HG03060 (cell line): ENCODE results near the gene MAP2K4.
A peak's percentile ranks its signal among the peaks of the same experiment; 100 is the strongest.
"Not testable (repeated sequence)": the region's sequence is repeated elsewhere in the genome, so short reads cannot be mapped to it uniquely, and the experiment has no call there.

Experiments used
- ATAC-seq: cut with Tn5 transposase; IDR thresholded peaks from one replicate; pipeline ENCODE4 v1.9.1; 2021; ENCODE audit warnings: low read depth, moderate number of reproducible peaks; ENCODE audit not compliant: unreplicated experiment

The MAP2K4 gene

DNA sequence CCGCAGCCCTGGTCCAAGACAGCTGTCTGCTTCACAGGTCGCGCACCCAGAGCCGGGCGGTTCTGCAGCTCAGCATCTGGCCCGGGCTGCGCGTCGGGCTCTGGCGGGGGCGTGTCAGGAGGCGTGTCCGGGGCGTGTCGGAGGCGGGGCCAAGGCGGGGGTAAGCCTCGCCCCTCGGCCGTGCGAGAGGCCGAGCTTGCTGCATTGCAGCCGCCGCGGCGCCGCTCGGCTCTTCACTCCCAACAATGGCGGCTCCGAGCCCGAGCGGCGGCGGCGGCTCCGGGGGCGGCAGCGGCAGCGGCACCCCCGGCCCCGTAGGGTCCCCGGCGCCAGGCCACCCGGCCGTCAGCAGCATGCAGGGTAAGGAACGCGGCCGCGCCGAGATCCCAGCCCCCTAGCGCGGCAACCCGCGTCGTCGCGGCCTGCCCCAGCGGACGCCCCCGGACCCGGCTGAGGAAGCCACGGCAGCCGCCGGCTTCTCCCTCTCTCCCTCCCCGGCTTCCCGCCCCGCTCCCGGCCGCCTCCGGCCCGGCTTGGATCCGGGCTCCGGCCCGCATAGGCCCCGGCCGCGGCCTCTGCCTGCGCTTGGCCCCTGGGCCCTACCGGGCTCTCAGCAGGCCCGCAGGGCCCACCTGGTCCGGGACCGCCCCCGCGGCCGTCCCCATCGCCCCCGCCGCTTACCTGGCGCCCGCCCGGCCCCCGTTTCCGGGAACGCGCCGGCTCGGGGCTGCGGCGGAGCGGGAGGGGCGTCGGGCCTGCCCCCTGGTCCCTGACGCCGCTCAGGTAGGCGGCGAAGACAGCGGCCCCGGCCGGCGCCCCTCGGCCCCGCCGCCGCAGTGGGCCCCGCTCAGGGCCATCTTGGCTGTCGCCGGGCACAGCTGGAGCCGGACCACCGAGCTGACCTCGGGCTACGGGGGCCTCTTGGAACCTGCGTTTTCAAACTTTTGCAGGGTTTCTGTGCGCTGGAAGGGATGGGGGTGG is at the start of gene MAP2K4:
Gene MAP2K4 (plus strand): TSS at position 236 of the 981 bp plus-strand sequence. CDS start 10 bp downstream, at position 246.
- peak; percentile 67 for ATAC-seq

DNA sequence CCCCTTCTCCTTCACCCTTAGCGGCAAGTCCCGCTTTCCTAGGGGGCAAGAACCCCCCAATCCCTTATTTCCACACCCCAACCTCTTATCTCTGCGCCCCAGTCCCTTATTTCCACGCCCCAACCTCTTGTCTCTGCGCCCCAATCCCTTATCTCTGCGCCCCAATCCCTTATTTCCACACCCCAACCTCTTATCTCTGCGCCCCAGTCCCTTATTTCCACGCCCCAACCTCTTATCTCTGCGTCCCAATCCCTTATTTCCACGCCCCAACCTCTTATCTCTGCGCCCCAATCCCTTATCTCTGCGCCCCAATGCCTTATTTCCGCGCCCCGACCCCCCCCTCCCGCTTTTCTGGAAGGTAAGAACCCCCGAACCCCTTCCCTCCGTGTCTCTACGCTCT is 47.9 kb upstream of the MAP2K4 start:
- not testable (repeated sequence) for ATAC-seq

DNA sequence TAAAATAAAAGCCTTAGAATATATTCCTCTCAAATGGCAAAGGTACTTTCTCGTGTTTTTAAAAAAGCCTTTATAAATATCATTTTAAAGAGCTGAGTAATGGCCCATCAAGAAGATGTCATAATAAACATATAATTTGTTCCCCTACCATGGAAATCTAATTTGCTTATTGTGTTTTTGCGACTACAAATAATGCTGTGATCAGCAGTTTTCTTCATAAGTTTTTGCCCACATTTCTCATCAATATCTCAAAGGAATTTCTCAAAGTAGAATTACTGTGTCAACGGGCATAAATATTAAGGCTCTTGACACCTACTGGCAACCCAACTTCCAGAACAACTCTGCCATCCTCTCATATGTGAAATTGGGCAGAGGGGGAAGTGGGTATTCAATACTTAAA is 40.9 kb upstream of the MAP2K4 start:
- no peak for ATAC-seq

DNA sequence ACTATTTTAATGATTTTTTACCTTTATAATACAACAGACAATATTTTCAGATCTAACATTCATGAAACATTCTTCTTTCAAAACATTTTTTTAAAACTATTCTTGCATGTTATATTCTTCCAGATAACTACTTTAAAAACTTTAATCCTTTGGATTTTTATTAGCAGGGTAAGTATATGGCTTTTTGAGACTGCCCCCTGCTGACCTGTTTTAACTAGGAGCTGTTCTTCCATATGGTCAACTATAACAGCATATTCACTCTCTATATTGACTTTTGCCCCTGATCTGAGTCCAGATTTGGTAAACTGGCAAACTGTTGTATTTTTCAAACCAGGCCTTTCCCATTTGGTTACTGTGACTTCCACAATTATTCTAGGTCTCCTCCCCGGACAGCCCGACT is 39.9 kb upstream of the MAP2K4 start:
- ATAC-seq = no peak

DNA sequence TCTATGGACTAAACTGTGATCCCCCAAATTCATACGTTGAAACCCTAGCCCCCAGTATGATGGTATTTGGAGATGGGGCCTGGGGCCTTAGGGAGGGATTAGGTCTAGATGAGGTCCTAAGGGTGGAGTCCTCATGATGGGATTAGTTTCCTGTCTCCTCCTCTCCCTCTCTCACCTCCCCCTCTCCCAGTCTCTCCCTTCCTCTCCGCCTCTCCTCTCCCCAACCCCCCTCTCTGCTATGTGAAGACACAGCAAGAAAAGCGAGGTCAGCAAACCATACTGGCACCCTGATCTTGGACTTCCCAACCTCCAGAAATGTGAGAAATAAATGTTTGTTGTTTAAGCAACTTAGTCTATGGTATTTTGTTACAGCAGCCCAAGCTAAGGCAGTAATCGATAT is 38.8 kb upstream of the MAP2K4 start:
- ATAC-seq = no peak

DNA sequence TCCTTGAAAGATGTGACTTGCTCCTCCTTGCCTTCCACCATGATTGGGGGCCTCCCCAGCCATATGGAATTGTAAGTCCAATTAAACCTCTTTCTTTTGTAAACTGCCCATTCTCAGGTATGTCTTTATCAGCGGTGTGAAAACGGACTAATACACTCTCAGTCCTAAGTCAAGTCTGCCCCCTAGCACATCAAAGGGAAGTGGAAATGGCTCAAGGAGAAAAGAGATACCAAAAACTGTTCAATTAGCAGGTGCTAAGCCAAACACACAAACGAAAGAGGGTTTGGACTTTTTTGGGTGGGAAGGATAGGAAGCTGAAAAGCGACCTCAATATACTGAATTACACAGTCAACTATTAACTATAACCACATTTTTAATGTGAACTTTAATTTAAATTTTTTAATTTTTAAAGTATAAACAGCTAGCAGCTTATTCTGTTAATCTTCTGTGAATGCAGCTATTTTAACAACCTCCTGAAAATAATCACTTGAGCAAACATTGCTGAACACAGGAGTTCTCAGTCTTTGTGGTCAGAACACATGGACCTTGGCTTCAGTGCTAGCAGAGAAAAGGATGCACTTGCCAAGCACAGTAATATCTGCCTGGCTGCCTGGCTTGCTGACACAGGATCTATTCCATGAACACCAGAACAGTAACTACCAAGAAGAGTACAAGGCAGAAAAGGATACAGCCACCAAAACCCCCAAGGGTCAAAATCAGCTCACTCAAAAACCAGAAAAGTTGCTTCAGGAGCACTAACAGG is 34.3 kb upstream of the MAP2K4 start:
- ATAC-seq = no peak

DNA sequence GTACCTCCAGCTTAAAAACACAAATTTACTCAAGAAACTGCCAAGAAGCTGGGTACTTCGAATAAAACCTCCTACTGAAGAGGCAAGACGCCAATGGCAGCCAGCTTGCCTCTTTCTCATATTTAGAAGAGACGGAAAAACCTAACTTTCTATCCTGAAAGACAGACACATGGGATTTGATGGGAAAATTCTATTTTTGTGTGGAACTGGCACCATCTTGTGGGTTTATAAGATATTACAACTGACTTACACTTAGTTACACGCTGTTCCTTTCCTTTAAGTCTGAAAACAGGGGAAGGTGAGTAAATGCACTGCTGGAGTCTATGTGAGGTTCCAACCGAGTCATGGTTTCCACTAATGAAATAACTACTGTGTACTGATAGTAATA is 33.7 kb upstream of the MAP2K4 start:
- no peak for ATAC-seq

DNA sequence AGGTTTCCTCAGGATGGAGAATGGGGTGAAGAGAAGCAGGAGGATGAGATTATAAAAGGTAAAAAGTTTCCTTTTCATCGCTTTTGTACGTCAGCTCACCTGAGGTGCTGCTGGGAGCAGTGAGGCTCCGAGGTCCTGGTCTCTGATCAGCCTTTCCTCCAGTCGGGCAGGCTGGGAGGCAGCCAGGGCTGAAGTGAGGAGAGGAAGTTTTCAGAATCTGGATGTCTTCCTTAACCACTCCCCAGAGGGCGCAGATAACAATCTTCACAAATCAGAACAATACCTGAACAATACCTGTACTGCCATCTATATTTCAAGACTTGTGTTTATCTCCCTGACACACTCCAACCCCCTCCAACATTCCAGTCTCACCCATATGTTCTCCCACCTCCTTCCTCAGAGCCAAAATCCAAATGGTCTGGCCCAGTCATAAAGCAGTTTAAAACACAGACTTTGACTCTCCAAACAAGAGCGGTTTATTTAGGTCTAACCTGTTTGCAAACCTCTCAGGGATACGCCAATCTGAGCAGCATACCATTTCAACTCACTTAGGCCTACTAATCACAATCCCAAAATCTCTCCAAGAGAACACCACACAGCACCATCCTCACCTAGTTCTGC is 30.2 kb upstream of the MAP2K4 start:
- no peak for ATAC-seq

DNA sequence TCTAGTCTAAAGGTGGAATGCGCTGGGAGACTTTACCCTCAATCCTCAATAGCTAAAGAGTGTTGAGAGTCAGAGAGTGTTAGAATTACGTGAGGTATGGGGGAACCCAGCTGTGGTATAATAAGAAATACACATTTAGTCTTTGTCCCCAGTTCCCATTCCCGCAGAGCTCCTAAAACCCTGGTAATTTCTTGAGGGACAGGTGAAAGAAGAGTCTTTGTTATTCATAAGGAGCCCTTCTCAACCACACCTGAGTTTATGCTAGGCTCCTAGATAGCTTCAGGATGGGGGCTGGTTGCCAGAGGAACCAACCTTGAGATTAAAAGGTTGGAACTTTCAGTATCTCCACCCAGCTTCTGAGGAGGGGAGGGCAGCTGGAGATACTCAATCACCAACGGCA is 29.2 kb upstream of the MAP2K4 start:
- ATAC-seq = no peak

DNA sequence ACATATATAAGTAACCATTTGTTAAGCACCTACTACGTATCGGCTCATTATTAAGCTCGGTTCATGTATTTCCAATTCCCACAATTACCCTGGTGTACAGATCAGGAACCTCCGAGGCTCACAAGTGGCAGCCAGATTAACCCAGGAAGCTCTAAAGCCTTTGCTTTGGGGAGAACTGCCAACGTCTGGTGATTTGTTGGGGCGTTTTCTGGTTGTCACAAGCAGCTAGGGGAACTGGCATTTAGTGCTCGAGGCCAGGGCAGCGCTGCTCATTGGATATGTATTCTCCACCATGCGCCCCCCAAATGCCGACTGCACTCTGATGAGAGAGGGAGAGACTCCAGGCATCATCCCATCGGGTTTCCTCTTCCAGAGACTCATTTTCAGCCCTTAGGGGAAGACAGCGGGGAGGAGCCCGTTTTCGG is 23.9 kb upstream of the MAP2K4 start:
- peak; percentile 33 for ATAC-seq

DNA sequence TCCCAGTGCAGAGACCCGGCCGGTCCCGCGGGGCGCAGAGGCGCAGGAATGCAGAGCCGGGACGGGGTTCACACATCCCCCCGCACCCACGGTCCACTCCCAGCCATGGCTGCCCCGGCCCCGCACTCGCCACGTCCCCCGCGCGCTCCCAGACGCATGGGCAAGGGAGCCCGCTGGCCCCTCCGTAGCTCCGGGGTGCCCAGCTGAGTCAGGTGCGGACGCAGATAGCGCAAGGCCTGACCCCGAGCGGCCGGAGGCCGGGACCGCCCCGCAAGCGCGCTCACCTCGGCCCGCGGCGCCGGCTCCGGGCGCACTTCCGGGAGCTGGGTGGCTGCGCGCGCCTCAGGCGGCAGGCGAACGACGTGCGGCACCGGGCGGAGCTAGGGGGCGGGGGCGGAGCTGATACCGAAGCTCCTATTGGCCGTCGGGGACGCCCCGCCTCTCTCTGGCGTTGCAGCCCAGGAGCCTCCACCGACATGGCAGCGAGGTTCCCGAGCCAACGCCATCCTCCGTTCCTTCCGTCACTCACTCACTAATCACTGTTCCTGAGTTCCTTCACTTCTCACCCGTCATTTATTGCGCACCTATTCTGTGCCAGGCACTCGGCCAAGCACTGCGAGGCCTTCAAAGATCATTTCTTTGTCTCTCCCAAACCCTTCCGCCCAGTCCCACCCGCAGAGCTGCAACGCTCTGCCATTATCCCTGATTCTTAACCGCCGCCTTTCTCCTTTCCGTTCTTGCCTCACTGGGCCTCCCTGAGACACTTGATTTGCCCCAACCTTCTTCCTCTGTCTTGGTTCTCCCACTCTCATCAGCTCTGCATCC is 23.3 kb upstream of the MAP2K4 start, which contains the start of gene ZNF18:
Gene ZNF18 (minus strand): TSS at position 329 of the 825 bp plus-strand sequence. CDS start 4,646 bp downstream, outside the sequence.
- ATAC-seq = peak; percentile 92

DNA sequence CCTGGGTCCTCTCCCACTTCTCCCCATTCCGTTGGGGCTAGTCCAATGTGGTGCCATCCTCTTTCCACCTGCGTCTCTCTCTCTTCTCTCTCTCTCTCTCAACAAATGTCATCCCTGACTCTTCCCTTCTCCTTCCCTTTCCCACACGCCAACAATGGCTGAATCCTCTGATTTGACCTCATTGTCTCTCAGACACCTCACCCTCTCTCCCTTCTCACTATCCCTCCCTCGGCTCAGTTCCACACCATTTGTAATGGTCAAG is 22.8 kb upstream of the MAP2K4 start:
- ATAC-seq = no peak

DNA sequence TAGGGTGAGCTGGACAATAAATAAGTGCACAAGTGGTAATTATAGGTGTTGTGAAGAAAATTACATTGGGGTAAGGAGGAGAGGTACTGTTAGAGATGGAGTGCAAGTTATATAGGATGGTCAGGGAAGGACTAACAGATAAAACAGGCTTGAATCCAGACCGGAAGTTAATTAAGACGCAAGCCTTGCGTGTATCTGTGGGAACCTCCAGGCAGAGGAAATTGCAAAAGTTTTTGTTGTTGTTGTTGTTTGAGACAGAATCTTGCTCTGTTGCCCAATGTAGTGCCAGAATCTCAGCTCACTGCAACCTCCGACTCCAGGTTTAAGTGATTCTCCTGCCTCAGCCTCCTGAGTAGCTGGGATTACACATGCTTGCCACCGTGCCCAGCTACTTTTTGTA is 21.0 kb upstream of the MAP2K4 start:
- no peak for ATAC-seq

DNA sequence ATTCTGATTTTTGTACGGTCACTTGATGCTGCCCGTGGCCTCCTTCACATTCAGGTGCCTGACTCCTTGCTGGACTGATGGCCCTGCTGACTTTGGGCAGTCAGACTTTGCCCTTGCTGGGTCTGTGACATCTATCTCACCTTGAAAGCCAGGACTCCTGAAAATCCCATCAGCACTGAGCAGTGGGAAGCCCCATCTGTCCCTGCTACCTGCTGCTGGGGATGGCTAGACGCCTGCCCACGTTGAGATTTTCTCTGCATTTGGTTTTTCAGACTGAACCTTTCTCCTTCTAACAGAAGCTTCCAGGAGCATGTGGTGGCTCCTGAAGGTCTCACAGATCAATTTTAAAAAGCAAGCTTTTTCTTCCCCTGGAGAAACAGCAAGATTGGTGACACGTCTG is 13.2 kb upstream of the MAP2K4 start:
- ATAC-seq = no peak

DNA sequence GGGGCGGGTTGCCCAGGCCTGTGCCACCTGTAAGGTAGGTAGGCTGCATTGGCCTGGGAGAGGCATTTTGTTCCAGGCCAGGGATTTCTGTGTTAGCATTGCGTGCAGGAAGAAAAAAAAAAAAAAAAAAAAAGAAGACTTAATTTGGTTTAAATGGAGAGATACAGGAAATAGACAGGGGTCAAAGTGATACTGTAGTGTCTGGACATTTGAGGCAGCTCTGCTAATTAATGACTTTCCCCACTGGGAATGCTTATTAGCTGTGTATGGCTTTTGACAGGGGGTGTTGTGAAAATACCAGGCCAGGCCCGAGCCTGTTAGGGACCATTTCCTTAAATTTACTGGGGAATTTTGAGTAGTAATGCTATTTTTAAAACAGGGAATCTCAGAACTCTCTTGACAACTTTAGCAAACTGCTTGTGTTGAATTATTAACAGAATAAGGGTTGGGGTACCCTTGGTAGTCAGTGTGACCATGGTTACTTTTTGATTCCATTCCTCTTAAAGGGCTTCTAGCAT is 1.0 kb downstream of the MAP2K4 start:
- ATAC-seq = no peak

DNA sequence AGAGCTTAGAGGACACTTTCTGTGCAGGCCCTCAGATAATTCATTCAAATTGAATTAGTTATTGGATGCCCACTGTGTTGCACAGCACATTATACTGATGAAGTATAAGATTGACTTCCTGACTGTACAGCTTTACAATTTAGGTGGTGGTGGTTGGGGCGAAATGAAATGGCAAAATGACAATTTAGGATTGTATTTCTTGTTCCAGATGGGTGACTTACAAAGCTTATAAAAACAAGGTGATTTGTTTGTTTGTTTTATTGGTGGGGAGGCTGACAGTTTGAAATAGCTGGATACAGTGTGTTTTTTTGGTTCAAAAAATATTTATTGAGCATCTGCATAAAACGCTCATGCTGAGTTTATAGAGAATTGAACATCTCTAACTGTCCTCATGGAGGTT is 1.6 kb downstream of the MAP2K4 start:
- no peak for ATAC-seq

DNA sequence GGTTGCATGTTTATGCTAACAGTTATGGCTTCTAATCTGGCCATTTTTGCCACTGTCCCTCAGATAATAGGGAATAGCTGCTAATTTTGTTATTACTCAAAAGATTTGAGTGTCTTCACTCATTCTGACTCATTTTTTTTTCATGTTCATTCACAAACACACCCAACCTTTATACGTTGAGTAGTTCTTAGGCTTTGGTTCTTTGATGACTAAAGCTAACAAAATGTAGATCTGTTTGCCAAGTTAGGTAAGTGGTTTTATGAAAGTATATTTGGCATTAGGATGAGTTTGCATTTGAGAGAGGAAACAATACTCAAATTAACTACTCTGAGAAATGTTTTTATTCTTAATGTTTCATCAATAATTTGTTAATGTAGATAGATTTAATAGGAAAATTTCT is 3.6 kb downstream of the MAP2K4 start:
- no peak for ATAC-seq

DNA sequence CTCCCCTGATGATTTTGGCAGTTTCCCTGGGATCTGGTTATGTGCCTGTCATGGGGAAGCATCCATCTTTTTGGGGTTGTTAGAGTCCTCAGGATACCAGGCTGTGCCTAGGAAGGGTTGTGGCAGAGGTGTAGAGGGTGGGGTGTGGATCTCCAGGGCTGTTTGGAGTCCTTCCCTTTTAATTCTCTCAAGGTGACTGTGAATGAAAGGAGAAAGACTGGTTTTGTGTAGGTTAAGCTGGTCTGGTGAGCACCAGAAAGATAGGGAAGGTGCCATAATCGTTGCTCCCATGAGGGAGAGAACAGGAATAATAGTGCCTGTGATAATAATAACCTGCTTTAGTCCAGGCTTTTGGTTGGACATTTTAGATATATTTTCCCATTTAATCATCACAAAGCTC is 7.0 kb downstream of the MAP2K4 start:
- ATAC-seq = no peak

DNA sequence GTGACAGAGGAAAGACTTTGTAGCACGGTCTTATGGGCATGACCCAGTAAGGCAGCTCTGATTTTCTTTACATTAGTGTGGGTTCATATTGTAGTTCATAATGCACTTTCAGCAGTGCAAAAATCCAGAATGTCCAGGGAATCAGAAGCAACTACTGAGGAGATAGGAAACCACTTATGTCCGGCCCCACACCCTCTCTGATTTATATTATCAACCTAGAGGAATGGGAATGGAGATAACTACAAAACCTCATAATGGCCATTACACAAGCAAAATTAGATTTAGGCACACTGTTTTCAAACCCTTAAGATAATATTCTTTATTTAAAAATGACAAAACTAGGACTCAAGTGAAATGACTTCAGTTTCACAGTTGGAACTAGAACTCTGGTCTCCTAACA is 7.9 kb downstream of the MAP2K4 start:
- ATAC-seq = no peak

DNA sequence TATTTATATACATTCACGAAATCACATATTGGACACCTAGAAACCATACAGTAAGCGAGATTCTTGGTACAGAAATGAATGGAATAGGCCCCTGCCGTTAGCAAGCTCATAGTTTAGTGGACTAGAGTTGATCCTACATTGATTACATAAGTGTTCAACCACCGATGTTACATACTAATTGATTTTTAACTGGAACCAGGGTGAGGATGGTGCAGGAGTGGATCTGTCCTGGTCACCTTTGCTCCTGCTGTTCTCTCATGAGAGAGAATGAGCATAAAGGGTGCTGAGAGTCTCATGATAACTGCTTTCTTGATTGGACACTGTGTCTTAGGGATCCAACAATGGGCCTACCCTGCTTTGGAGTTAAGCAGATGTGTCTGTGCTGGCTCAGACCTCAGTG is 13.9 kb downstream of the MAP2K4 start:
- ATAC-seq = no peak
